CD4-positive, alpha-beta T cell (primary cell): ENCODE data around the gene RETREG2. TPM values are rescaled to one million over a fixed set of nuclear protein-coding genes. Genes with fewer than 3 reads are reported as not detected.
A peak's percentile ranks its signal among the peaks of the same experiment; 100 is the strongest.

Experiments
- ATAC-seq: fragments of 200-7000 bp; cut with Tn5 transposase; one replicate; pipeline ENCODE4 v1.10.0; 2022; ENCODE audit warnings: mild to moderate bottlenecking; ENCODE audit not compliant: poor library complexity
- CTCF ChIA-PET: fragments of 350-600 bp; sonication (Branson Sonifier 250); formaldehyde crosslinking; loops from one replicate; lab custom pipeline; 2021; ENCODE audit warnings: antibody characterized with exemption, inconsistent platforms; lab: Charles Lee
- POLR2A ChIA-PET: fragments of 350-600 bp; sonication (Branson Sonifier 250); formaldehyde crosslinking; loops from one replicate; lab custom pipeline; 2021; ENCODE audit warnings: antibody characterized with exemption, inconsistent platforms; lab: Charles Lee
- DNase-seq, 14 experiments: peaks; one replicate each; pipeline ENCODE4 v3.0.0-alpha.2; 2013 to 2020; ENCODE audit warnings: mixed read lengths in 2 of 14
- H3K27ac ChIP-seq, 2 donors: one replicate each; pipeline versions ENCODE4 v1.5.1 to v1.7.0; 2013; ENCODE audit warnings: low read length in 2 of 2, low read depth in 1 of 2, mild to moderate bottlenecking in 1 of 2
- H3K27me3 ChIP-seq, 2 experiments: 1 replicate in 1 of 2; 2 replicates in 1 of 2; pipeline versions ENCODE4 v1.6.1 to v1.7.0; 2013; ENCODE audit warnings: low read length in 2 of 2, control low read depth in 1 of 2, mild to moderate bottlenecking in 1 of 2, moderate library complexity in 1 of 2; ENCODE audit not compliant: insufficient read depth in 2 of 2, control insufficient read depth in 1 of 2
- H3K36me3 ChIP-seq: one replicate; pipeline ENCODE4 v1.6.1; 2013; ENCODE audit warnings: low read length, control low read depth; ENCODE audit not compliant: insufficient read depth
- H3K4me1 ChIP-seq: one replicate; pipeline ENCODE4 v1.6.1; 2013; ENCODE audit warnings: low read length, control low read depth; ENCODE audit not compliant: insufficient read depth
- H3K4me3 ChIP-seq: one replicate; pipeline ENCODE4 v1.5.1; 2013; ENCODE audit warnings: mild to moderate bottlenecking, low read length, moderate library complexity
- H3K9me3 ChIP-seq, 2 experiments: 1 replicate in 1 of 2; 2 replicates in 1 of 2; pipeline versions ENCODE4 v1.6.1 to v1.7.0; 2013; ENCODE audit warnings: low read length in 2 of 2, mild to moderate bottlenecking in 2 of 2, control low read depth in 1 of 2, moderate library complexity in 1 of 2; ENCODE audit not compliant: control insufficient read depth in 1 of 2, insufficient read depth in 1 of 2
- H3K27ac Mint-ChIP-seq: one replicate; pipeline ENCODE4 v1.8.0; 2020; ENCODE audit warnings: mixed read lengths
- H3K27me3 Mint-ChIP-seq: one replicate; pipeline ENCODE4 v1.8.0; 2021; ENCODE audit warnings: mixed read lengths
- H3K36me3 Mint-ChIP-seq: one replicate; pipeline ENCODE4 v1.8.0; 2021; ENCODE audit warnings: low read depth, mixed read lengths
- H3K4me1 Mint-ChIP-seq: one replicate; pipeline ENCODE4 v1.8.0; 2021; ENCODE audit warnings: low read depth, mixed read lengths
- H3K4me3 Mint-ChIP-seq: one replicate; pipeline ENCODE4 v1.8.0; 2020; ENCODE audit warnings: mild to moderate bottlenecking, mixed read lengths
- H3K9me3 Mint-ChIP-seq: one replicate; pipeline ENCODE4 v1.8.0; 2020; ENCODE audit warnings: mixed read lengths
- intact Hi-C, 2 experiments: fragments of 100-400 bp; cut with DNase I in 1 of 2; cut with micrococcal nuclease in 1 of 2; formaldehyde crosslinking; loops; one replicate each; pipeline versions ENCODE4 v1.15.1 to v1.9.0; 2023 to 2025; cut with DNase I, micrococcal nuclease
- total RNA-seq, 174 experiments: library from RNA in 2 of 174; stranded (reverse) in 2 of 174; gene quantifications; one replicate each; pipeline ENCODE4 v1.2.3 and lab custom pipeline; 2021 to 2026
- TF ChIP-seq, protein P1 (sequence below): fragments of 200-600 bp; IDR thresholded peaks from one replicate; pipeline ENCODE4 v1.8.0; 2022; ENCODE audit warnings: antibody characterized with exemption, mild to moderate bottlenecking

Gene RETREG2
- total RNA-seq, 2 experiments from 2014 or later, result 82.3 to 83.2 TPM

DNA sequence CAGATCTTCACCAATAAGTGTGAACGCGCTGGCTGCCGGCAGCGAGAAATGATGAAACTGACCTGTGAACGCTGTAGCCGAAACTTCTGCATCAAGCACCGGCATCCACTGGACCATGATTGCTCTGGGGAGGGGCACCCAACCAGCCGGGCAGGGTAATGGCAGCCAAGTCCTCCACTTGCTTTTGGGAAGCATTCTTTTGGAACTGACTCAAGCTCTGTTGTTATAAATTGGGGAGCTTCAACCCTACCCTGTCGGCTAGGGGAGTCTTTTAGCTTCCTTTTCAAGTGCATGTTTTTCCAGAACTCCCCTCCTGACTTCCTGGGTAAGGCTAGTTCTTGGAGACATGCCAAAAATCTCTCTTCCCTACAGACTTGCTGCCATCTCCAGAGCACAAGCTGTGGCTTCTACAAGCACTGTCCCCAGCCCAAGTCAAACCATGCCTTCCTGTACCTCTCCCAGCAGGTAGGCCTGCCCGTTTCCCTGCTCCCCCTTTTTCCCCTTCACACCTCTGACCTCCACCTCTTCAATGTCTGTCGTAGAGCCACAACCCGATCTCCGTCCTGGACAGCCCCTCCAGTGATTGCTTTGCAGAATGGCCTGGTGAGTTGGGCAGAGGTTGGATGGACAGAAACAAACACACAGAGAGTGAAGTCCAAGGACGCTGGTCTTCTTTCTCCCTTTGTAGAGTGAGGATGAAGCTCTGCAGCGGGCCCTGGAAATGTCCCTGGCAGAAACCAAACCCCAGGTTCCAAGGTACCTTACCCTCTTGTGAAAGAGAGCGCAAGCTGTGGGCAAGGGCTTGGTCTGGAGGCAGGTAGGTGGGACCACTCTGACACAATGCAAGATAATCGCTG is 30.0 kb downstream of the RETREG2 start:
- peaks cover 26% of the 10 kb centered on the region for H3K36me3 Mint-ChIP-seq
- Histone ChIP-seq H3K27ac (no peak overlapping the region), H3K4me3 (no peak overlapping the region), H3K9me3 (no peaks in the 10 kb centered on the region), H3K27me3 (no peaks in the 10 kb centered on the region), H3K36me3 (peaks cover 21% of the 10 kb centered on the region), H3K4me1 (peaks cover 53% of the 10 kb centered on the region)
- DNase-seq, result peak in 1 of 14 experiments; percentile 8
- no peaks in the 10 kb centered on the region for H3K27me3 Mint-ChIP-seq
- POLR2A ChIA-PET, result interaction anchor here (0.7 to 4.8 kb wide), 5 partner anchors 10 to 49 kb away, joined by 3 to 139 read pairs (median 6); partner anchors contain the start of genes ABCB6, CNPPD1, GLB1L and RETREG2
- H3K4me3 Mint-ChIP-seq, result peak overlapping the region; percentile 90
- intact Hi-C loops, result loop anchor here in 1 of 2 experiments (10.0 kb wide), 2 partner anchors 177 to 337 kb away; partner anchors contain the start of genes CHPF, DNPEP and TMEM198
- ATAC-seq, result no peak
- TF ChIP-seq, protein P1, sequence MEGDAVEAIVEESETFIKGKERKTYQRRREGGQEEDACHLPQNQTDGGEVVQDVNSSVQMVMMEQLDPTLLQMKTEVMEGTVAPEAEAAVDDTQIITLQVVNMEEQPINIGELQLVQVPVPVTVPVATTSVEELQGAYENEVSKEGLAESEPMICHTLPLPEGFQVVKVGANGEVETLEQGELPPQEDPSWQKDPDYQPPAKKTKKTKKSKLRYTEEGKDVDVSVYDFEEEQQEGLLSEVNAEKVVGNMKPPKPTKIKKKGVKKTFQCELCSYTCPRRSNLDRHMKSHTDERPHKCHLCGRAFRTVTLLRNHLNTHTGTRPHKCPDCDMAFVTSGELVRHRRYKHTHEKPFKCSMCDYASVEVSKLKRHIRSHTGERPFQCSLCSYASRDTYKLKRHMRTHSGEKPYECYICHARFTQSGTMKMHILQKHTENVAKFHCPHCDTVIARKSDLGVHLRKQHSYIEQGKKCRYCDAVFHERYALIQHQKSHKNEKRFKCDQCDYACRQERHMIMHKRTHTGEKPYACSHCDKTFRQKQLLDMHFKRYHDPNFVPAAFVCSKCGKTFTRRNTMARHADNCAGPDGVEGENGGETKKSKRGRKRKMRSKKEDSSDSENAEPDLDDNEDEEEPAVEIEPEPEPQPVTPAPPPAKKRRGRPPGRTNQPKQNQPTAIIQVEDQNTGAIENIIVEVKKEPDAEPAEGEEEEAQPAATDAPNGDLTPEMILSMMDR, result no peak
- H3K9me3 Mint-ChIP-seq, result no peaks in the 10 kb centered on the region
- H3K4me1 Mint-ChIP-seq, result peaks cover 47% of the 10 kb centered on the region
- CTCF ChIA-PET, result interaction anchor here (1.3 to 4.2 kb wide), 3 partner anchors 48 to 87 kb away, joined by 6 to 32 read pairs (median 17); partner anchors contain the start of gene NHEJ1
- peak overlapping the region; percentile 93 for H3K27ac Mint-ChIP-seq

GRCh38 chr2:219209236-219210195 is 31.4 kb downstream of the RETREG2 start:
- H3K4me3 ChIP-seq, result no peak overlapping the region
- no peaks in the 10 kb centered on the region for H3K27me3 ChIP-seq
- peaks cover 21% of the 10 kb centered on the region for H3K36me3 ChIP-seq
- DNase-seq, result peak in 2 of 14 experiments; percentile 9 to 11
- POLR2A ChIA-PET, result interaction anchor here (0.7 to 4.8 kb wide), 4 partner anchors 34 to 50 kb away, joined by 3 to 139 read pairs (median 6); partner anchors contain the start of genes CNPPD1, GLB1L, RETREG2 and STK16
- H3K9me3 ChIP-seq, result no peaks in the 10 kb centered on the region
- ATAC-seq, result no peak
- peak overlapping the region in 1 of 2 donors; percentile 28 for H3K27ac ChIP-seq
- Mint-ChIP-seq H3K4me3 (peak overlapping the region; percentile 90), H3K27ac (peak overlapping the region; percentile 93), H3K36me3 (peaks cover 26% of the 10 kb centered on the region), H3K9me3 (no peaks in the 10 kb centered on the region), H3K27me3 (no peaks in the 10 kb centered on the region), H3K4me1 (peaks cover 47% of the 10 kb centered on the region)
- intact Hi-C loops, result loop anchor here in 1 of 2 experiments (5.0 to 10.0 kb wide), 3 partner anchors 152 to 335 kb away; partner anchors contain the start of genes CHPF, DNPEP and TMEM198
- CTCF ChIA-PET, result interaction anchor here (1.3 to 4.2 kb wide), 2 partner anchors 50 to 85 kb away, joined by 6 to 32 read pairs; partner anchors contain the start of gene NHEJ1
- TF ChIP-seq, protein P1, result no peak
- H3K4me1 ChIP-seq, result peaks cover 53% of the 10 kb centered on the region
